GM18502 (cell line): ENCODE measurements around the gene DUSP6.
A peak's percentile ranks its signal among the peaks of the same experiment; 100 is the strongest.

Source experiments
- ATAC-seq: cut with Tn5 transposase; IDR thresholded peaks from one replicate; pipeline ENCODE4 v1.9.1; 2021; ENCODE audit warnings: mild to moderate bottlenecking; ENCODE audit not compliant: unreplicated experiment, poor library complexity

Gene DUSP6, protein sequence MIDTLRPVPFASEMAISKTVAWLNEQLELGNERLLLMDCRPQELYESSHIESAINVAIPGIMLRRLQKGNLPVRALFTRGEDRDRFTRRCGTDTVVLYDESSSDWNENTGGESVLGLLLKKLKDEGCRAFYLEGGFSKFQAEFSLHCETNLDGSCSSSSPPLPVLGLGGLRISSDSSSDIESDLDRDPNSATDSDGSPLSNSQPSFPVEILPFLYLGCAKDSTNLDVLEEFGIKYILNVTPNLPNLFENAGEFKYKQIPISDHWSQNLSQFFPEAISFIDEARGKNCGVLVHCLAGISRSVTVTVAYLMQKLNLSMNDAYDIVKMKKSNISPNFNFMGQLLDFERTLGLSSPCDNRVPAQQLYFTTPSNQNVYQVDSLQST

DNA sequence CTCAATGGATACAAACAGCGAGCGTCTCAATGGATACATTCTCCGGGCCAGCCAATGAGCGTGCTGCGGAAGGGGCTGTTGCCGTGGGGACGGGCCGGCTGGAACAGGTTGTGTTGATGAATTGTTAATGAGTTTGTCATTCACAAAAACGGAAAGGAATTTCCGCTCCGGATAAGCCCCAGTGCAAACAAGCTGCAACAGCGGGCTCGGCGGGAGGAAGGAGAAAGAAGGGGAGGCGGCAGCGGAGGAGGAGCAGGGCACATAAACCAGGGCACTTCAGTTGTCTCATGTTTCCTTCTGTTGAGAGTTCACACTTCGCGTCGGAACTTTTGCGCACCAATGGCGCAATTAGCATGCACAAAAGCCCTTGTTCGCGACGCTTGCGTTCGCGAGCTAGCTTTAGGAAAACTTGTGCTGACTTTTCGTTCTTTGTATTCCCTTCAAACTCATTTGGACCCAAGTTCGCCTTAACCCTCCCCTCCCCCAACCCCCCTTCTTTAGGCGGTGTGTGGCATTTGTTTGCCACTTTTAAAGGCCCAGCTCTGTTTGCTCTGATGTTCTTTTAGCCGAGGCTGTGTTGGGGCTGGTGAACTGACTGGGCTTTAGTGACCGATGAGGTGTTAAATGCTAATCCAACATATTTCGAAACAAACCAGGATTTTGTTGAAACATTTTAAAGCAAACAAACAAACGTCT lies at the start of gene DUSP6:
TSS of gene DUSP6 (minus strand) at position 10 of the 696 bp plus-strand sequence. CDS start 462 bp downstream, outside the sequence.
- ATAC-seq: peak; percentile 48

DNA sequence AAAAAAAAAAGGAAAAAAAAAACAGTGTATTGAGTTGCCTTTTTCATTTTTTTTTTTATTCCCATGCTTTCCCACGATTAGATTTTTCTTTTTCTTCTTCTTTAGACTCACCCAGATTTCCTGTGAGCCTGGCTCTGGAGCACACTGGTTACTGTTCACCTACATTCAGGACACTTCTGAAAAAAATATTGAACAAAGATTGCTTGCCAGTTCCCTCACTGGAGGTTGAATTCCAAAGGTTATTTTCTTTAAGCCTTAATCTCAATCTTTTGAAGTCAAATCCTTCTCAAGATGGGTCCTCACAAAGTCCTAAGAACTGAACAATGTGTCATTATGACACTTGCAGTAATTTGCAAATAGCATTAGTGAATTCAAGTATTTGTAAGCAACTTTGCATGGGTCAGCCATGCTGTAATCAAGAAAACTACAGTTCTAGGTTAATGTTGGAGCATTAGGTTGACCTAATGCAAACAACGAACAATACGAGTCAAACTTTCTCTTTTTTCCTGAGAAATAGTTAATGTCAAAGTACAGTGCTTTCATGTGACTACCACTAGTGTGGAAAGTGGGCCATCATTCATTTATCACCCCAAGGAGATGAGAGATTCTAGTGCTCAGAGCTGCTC lies 49.2 kb upstream of the DUSP6 start:
- ATAC-seq: no peak

GRCh38 chr12:89400415-89400814 lies 48.1 kb upstream of the DUSP6 start:
- no peak for ATAC-seq

DNA sequence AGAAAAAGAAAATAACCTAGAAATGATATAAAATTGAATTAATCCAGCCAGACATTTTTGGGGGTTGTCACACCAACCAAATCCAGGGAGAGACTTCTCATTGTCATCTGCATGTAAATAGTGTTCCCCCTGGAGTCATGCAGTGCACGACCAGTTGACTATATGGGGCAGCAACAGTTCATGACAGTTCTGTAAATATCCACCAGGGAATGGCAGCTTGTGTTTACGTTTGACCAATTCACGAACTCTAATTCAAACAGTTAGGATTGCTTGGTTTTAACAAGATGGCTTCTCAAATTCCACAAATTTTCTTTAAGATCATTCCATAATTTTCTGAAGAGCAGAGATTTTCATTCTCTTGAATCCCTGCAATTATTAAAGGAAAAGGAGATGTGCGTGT lies 43.4 kb upstream of the DUSP6 start:
- ATAC-seq: no peak

GRCh38 chr12:89393551-89394121 lies 41.3 kb upstream of the DUSP6 start:
- no peak for ATAC-seq

GRCh38 chr12:89392391-89392790 lies 40.1 kb upstream of the DUSP6 start:
- no peak for ATAC-seq

- no peak for ATAC-seq
These were observed 39.5 kb upstream of the DUSP6 start for GRCh38 chr12:89391726-89392336.

- no peak for ATAC-seq
These were observed 38.7 kb upstream of the DUSP6 start for GRCh38 chr12:89390802-89391673.

DNA sequence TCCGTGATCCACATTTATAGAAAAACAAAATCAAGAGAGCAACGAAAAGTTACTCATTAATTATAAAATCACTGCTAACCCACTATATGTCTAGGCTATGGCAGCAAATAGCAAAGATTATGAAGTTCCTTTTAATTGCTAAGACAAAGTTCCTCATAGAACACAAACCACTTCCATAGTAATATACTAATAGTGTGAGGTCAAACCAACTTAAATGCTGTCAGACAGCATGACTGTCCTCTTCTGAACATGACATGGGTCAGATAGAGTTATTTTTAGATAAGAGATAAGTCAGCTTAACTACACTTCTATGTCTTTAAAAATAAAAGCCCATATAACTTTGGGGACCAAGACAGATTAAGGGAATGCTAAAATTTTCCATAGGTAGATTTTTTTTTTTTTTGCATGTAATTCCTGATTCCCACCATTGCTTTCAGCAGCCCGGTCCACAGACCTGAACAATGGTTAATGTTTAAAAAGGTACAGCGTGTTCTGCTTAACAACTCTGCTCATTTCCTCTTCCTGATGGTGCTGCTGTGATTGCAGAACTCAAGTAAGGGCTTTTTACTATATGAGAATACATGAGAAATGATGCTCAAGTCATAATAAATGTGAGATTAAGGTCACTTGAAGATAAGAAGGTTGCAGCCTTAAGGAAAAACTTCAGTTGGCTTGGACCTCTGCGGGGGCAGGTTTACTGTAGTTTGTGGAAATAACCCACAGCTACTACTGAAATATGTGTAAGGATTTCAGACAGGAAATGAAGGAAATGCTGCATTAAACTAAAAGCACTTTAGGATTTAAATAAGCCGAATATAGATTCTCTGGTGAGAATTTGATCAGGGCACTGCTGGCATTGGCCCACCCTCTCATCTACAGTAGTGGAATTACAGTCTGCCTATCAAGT lies 37.7 kb upstream of the DUSP6 start:
- ATAC-seq: no peak

DNA sequence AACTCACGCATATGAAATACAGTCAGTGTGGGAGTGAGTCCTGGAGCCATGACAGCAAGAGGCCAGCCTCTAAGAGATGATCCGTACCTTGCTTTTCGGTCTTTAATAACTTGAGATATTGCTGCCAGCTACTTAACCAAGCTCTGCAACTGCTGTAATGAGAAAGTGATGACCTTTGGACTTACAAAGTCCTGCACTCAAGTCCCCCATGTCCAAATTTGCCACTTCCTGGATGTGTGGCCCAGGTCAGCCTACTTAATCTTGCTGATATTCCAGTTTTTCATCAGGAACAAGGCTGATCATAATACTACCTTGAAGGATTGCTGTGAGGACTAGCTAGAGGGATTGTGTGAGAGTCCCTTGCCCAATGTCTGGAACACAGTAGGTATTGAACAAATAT lies 33.8 kb upstream of the DUSP6 start:
- no peak for ATAC-seq

DNA sequence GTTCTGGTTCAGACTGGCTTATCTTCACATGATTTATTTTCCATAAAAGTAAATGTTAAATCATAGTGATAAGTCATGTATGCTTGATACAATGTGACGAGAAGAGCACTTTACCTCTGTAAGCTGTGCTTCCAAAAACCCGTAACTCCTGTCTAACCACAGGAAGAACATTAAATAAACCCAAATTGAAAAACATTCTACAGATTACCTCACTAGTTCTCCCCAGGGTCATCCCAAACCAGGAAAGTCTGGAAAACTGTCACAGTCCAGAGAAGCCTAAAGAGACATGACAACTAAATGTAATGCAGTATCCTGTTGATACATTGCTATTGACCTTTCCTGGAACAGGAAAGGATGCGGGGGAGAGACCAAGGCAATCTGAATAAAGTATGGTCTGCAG lies 32.5 kb upstream of the DUSP6 start:
- ATAC-seq: no peak

GRCh38 chr12:89384050-89384758 lies 31.9 kb upstream of the DUSP6 start:
- no peak for ATAC-seq

- no peak for ATAC-seq
These were observed 31.1 kb upstream of the DUSP6 start for GRCh38 chr12:89383235-89384049.

DNA sequence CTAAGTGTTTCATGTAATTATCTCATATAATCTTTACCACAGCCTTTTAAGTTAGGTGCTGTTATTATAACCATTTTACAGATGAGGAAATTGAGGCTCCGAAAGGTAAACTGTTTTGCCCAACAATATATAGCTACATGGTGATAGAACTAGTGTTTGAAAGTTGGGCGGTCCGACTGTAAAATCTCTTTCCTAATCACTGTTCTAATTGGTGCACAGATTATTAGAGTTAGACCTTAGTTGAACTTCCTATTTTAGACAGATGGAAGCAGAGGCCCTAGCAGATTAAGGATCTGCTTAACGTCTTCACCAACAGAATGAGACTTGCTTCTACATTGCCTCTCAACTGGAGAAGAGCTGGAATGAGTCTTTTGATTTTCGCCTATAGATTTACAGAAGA lies 30.0 kb upstream of the DUSP6 start:
- no peak for ATAC-seq

GRCh38 chr12:89379839-89380467 lies 27.7 kb upstream of the DUSP6 start:
- no peak for ATAC-seq

DNA sequence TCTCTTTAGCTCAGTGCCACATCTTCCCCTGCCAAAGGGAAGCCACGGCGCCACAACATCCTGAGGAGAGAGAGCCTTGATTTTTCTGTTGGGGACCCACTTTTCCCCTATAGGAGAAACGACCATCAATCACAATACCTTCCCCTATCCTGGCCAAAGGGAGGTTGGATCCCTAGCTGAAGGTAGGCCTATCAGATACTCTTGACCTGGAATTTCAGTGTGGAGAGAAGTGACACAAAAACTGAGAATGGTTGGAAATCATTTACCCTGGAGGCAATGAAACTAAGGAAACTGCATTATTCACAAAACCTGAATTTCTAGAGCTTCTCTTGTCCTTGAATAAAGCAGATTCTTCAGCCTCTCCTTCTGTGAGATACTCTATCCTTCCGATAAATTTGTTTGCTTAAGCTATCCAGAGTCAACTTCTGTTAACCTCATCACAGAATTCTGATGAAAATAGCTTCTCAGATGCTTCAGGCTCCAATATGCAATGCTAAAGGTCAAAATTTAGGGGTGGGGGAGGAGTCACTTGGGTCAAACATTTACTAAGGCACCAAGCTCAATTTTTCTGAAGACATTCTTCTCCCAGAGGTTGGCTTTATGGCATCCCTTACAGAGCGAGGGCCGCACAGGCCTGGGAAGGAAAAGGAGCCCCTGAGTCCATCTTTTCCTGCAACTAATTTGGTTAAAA lies 27.0 kb upstream of the DUSP6 start:
- ATAC-seq: no peak
